ENCODE data around the gene PPIL1. TPM values are rescaled to one million over a fixed set of nuclear protein-coding genes. Genes with fewer than 3 reads are reported as not detected.

The PPIL1 gene
- total and polyA plus RNA-seq, 10 of the 15 experiments (the other 5 are each of a cell fraction or from before 2014, with no cell fraction given): 39.5 to 95.8 (median 70.5) TPM

DNA sequence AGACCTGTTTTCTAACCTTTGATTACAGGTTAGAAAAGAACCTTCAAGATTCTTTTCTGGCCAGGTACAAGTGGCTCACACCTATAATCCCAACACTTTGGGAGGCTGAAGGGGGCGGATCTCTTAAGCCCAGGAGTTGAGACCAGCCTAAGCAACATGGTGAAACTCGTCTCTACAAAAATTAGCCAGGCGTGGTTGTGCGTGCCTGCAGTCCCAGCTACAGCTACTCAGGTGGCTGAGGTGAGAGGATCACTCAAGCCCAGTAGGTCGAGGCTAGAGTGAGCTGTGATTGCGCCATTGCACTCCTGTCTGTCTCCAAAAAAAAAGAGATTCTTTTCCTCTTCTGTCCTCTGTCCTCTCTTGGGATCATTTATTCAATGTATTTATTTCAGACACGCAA is 14.5 kb downstream of the PPIL1 start:
- H3K27ac ChIP-seq (ENCODE audit: control insufficient read depth, insufficient read depth): no peak overlapping the region
- H3K79me2 ChIP-seq (ENCODE audit: control insufficient read depth, insufficient read depth, low read length): peaks cover 2% of the 10 kb centered on the region; the same call in 1 of the 2 replicates
- H3K4me1 ChIP-seq (ENCODE audit: control insufficient read depth, insufficient read depth, low read length): no peaks in the 10 kb centered on the region
- FAIRE-seq (no peak), ATAC-seq (no peak), DNase-seq (ENCODE audit: low read depth, low spot score) (no peak)
- H3K4me2 ChIP-seq (ENCODE audit: control insufficient read depth, insufficient read depth): no peak overlapping the region
- no peak overlapping the region for H3K4me3 ChIP-seq
- in situ Hi-C loops (cut with MboI) (no loop called here), intact Hi-C loops (cut with micrococcal nuclease; ENCODE audit: unreplicated experiment) (no loop called here)
- ChIA-PET CTCF (interaction anchor here (1.0 to 2.0 kb wide), 3 partner anchors 8 to 54 kb away, joined by 3 to 17 read pairs (median 4); no protein-coding TSS in a partner anchor), POLR2A (interaction anchor here (1.1 kb wide), 1 partner anchor 12 kb away, joined by 3 read pairs; no protein-coding TSS in a partner anchor), SMC1A (ENCODE audit: uncharacterized antibody, unreplicated experiment) (interaction anchor here (0.7 to 1.7 kb wide), 4 partner anchors 10 to 158 kb away, joined by 3 to 5 read pairs (median 4); no protein-coding TSS in a partner anchor), RAD21 (ENCODE audit: unreplicated experiment) (interaction anchor here (0.8 kb wide), 1 partner anchor 95 kb away, joined by 4 read pairs; no protein-coding TSS in a partner anchor)
- WGBS (ENCODE audit: insufficient coverage, insufficient replicate concordance, low lambda C conversion rate, missing lambda C conversion rate): 98% methylated on average over 7 of the region's 7 CpGs
- peaks cover 17 to 20% of the 10 kb centered on the region in 2 experiments; a peak in 3 of 4 replicates for H3K36me3 ChIP-seq (ENCODE audit: control insufficient read depth in 2 of 2, insufficient read depth in 2 of 2, low read length in 1 of 2)
- no peaks in the 10 kb centered on the region for H3K27me3 ChIP-seq (replicated peaks in 1 of 2; ENCODE audit: control insufficient read depth in 2 of 2, insufficient read depth in 2 of 2, low read length in 1 of 2)
- no TSS peak for BruUV-seq (replicated peaks)
- no peak overlapping the region for H2AFZ ChIP-seq (ENCODE audit: control insufficient read depth, low read depth, low read length)
- H3K9ac ChIP-seq (ENCODE audit: control insufficient read depth, insufficient read depth, low read length): no peak overlapping the region
- no peaks in the 10 kb centered on the region for H3K9me3 ChIP-seq (replicated peaks; ENCODE audit: control insufficient read depth, insufficient read depth, low read length)
- no peak for TF ChIP-seq ZNF24 (IDR thresholded peaks at IDR 0.05)
- TF ChIP-seq YBX1 (IDR thresholded peaks at IDR 0.05): no peak
- no peaks in the 10 kb centered on the region for H4K20me1 ChIP-seq (ENCODE audit: control insufficient read depth, insufficient read depth)

DNA sequence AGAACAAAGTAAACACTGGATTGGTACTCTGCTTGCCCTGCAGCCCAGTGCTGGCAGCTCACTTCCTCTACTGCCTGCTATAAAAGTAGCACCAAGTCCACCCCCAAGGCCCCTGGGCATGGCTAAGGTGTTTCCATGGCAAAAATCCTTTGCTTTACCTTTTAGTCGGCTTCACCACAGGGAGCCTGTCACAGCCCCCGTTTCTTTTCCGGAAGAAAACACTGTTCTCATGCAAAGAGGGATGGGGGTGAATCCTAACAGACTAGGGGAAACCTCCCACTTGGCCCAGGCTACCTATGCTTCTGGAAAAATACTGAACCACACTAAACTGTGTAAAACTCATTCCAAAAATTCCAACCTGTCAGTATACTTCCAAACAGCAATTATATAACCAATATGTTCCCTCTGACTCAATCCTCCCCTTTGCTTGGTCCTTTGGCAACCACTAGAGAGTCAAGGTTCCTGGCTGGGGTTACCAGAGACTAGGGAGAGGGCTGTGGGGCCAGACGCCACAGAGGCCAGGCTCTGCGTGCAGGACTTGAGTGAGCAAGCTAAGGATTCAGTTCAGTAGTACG is 16.1 kb downstream of the PPIL1 start:
- Histone ChIP-seq H2AFZ (ENCODE audit: control insufficient read depth, low read depth, low read length) (no peak overlapping the region), H4K20me1 (ENCODE audit: control insufficient read depth, insufficient read depth) (no peaks in the 10 kb centered on the region), H3K36me3 (ENCODE audit: control insufficient read depth in 2 of 2, insufficient read depth in 2 of 2, low read length in 1 of 2) (peaks cover 13 to 18% of the 10 kb centered on the region in 2 experiments; a peak in 3 of 4 replicates), H3K9ac (ENCODE audit: control insufficient read depth, insufficient read depth, low read length) (no peak overlapping the region), H3K4me1 (ENCODE audit: control insufficient read depth, insufficient read depth, low read length) (no peaks in the 10 kb centered on the region), H3K4me3 (no peak overlapping the region), H3K27me3 (replicated peaks in 1 of 2; ENCODE audit: control insufficient read depth in 2 of 2, insufficient read depth in 2 of 2, low read length in 1 of 2) (no peaks in the 10 kb centered on the region), H3K79me2 (ENCODE audit: control insufficient read depth, insufficient read depth, low read length) (peaks cover 2% of the 10 kb centered on the region; the same call in 1 of the 2 replicates), H3K9me3 (replicated peaks; ENCODE audit: control insufficient read depth, insufficient read depth, low read length) (no peaks in the 10 kb centered on the region), H3K4me2 (ENCODE audit: control insufficient read depth, insufficient read depth) (no peak overlapping the region), H3K27ac (ENCODE audit: control insufficient read depth, insufficient read depth) (no peak overlapping the region)
- FAIRE-seq (no peak), ATAC-seq (no peak), DNase-seq (ENCODE audit: low read depth, low spot score) (no peak)
- ChIA-PET SMC1A (ENCODE audit: uncharacterized antibody, unreplicated experiment) (no interaction called here), RAD21 (ENCODE audit: unreplicated experiment) (no interaction called here), CTCF (no interaction called here), POLR2A (interaction anchor here (0.6 kb wide), 1 partner anchor 99 kb away, joined by 3 read pairs; no protein-coding TSS in a partner anchor)
- intact Hi-C loops (cut with micrococcal nuclease; ENCODE audit: unreplicated experiment): loop anchor here (10.0 kb wide), 1 partner anchor 234 kb away; no protein-coding TSS in a partner anchor
- in situ Hi-C loops (cut with MboI): no loop called here
- 96% methylated on average over 6 of the region's 6 CpGs for WGBS (ENCODE audit: insufficient coverage, insufficient replicate concordance, low lambda C conversion rate, missing lambda C conversion rate)
- no TSS peak for BruUV-seq (replicated peaks)
- TF ChIP-seq BACH1 (IDR thresholded peaks at IDR 0.05; ENCODE audit: borderline replicate concordance) (no peak), RAD21 (IDR thresholded peaks at IDR 0.05; ENCODE audit: insufficient read depth, low read depth, low read length) (no peak), SPI1 (IDR thresholded peaks at IDR 0.05; ENCODE audit: borderline replicate concordance, insufficient read depth, low read depth, low read length) (no peak), SUPT20H (IDR thresholded peaks at IDR 0.05; ENCODE audit: borderline replicate concordance, control insufficient read depth, low read depth, low read length) (no peak), SRF (IDR thresholded peaks at IDR 0.05; ENCODE audit: low read depth in 2 of 2, low read length in 2 of 2) (no peak), BMI1 (IDR thresholded peaks at IDR 0.05; ENCODE audit: borderline replicate concordance) (no peak), MEF2B (IDR thresholded peaks at IDR 0.05; ENCODE audit: partially characterized antibody, poor library complexity, severe bottlenecking) (no peak), CREM (IDR thresholded peaks at IDR 0.05; ENCODE audit: low read depth) (no peak), RFX5 (IDR thresholded peaks at IDR 0.05; ENCODE audit: low read depth, low read length) (no peak), SIN3A (IDR thresholded peaks at IDR 0.05; ENCODE audit: low read depth, low read length) (no peak)
- TF ChIP-seq, protein P1, sequence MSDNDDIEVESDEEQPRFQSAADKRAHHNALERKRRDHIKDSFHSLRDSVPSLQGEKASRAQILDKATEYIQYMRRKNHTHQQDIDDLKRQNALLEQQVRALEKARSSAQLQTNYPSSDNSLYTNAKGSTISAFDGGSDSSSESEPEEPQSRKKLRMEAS (IDR thresholded peaks at IDR 0.05; ENCODE audit: low read depth, low read length): no peak
- TF ChIP-seq, protein P2, sequence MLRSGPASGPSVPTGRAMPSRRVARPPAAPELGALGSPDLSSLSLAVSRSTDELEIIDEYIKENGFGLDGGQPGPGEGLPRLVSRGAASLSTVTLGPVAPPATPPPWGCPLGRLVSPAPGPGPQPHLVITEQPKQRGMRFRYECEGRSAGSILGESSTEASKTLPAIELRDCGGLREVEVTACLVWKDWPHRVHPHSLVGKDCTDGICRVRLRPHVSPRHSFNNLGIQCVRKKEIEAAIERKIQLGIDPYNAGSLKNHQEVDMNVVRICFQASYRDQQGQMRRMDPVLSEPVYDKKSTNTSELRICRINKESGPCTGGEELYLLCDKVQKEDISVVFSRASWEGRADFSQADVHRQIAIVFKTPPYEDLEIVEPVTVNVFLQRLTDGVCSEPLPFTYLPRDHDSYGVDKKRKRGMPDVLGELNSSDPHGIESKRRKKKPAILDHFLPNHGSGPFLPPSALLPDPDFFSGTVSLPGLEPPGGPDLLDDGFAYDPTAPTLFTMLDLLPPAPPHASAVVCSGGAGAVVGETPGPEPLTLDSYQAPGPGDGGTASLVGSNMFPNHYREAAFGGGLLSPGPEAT (IDR thresholded peaks at IDR 0.05; ENCODE audit: low read depth): no peak

Measured in GM12878 (cell line).